SHP77 treated with DMSO at 0.1 percent for 48 hours (cell line): ENCODE data around the gene PCDHGA1.
"Not testable (repeated sequence)": the region's sequence is repeated elsewhere in the genome, so short reads cannot be mapped to it uniquely, and the experiment has no call there.

ENCODE experiments used
- DNase-seq: peaks from one replicate; lab custom pipeline; 2025; lab: John Stamatoyannopoulos, UW

The PCDHGA1 gene

DNA sequence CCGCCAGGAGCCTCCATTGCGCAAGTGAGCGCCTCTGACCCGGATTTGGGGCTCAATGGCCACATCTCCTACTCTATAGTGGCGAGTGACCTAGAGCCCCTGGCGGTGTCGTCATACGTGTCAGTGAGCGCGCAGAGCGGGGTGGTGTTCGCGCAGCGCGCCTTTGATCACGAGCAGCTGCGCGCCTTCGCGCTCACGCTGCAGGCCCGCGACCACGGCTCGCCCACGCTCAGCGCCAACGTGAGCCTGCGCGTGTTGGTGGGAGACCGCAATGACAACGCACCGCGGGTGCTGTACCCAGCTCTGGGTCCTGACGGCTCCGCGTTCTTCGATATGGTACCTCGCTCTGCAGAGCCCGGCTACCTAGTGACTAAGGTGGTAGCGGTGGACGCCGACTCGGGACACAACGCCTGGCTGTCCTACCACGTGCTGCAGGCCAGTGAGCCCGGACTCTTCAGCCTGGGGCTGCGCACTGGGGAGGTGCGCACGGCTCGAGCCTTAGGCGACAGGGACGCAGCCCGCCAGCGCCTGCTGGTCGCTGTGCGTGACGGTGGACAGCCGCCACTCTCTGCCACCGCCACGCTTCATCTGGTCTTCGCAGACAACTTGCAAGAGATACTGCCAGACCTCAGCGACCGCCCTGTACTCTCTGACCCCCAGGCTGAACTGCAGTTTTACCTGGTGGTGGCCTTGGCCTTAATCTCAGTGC lies 79.4 kb downstream of the PCDHGA1 start:
- DNase-seq: no peak

GRCh38 chr5:141411575-141411974 lies 81.3 kb downstream of the PCDHGA1 start:
- DNase-seq: no peak

GRCh38 chr5:141412854-141413539 lies 82.7 kb downstream of the PCDHGA1 start, which contains the start of gene PCDHGA10:
PCDHGA10 (plus strand) TSS chr5:141412987; CDS start chr5:141413176, 189 bp downstream.
- no peak for DNase-seq

DNA sequence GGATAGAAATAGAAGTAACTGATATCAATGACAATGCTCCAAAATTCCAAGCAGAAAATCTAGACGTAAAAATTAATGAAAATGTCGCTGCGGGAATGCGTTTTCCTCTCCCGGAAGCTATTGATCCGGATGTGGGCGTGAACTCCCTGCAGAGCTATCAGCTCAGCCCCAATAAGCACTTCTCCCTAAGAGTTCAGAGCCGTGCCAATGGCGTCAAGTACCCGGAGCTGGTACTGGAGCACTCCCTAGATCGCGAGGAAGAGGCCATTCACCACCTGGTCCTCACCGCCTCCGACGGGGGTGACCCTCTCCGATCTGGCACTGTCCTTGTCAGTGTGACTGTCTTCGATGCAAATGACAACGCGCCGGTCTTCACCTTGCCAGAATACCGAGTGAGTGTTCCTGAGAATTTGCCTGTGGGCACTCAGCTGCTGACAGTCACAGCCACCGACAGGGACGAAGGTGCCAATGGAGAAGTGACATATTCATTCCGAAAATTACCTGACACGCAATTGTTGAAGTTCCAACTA lies 83.3 kb downstream of the PCDHGA1 start:
- DNase-seq: no peak

DNA sequence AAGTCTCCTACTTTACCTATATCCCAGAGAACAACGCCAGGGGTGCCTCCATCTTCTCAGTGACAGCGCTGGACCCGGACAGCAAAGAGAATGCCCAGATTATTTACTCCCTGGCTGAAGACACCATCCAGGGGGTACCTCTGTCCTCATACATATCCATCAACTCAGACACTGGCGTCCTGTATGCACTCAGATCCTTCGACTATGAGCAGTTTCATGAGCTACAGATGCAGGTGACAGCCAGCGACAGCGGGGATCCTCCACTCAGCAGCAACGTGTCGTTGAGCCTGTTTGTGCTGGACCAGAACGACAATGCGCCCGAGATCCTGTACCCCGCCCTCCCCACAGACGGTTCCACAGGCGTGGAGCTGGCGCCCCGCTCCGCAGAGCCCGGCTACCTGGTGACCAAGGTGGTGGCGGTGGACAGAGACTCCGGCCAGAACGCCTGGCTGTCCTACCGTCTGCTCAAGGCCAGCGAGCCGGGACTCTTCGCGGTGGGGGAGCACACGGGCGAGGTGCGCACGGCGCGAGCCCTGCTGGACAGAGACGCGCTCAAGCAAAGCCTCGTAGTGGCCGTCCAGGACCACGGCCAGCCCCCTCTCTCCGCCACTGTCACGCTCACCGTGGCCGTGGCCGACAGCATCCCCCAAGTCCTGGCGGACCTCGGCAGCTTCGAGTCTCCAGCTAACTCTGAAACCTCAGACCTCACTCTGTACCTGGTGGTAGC lies 84.4 kb downstream of the PCDHGA1 start:
- not testable (repeated sequence) for DNase-seq

DNA sequence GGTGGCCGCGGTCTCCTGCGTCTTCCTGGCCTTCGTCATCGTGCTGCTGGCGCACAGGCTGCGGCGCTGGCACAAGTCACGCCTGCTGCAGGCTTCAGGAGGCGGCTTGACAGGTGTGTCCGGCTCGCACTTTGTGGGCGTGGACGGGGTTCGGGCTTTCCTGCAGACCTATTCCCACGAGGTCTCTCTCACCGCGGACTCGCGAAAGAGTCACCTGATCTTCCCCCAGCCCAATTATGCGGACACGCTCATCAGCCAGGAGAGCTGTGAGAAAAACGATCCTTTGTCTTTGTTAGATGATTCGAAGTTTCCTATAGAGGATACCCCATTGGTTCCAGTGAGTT lies 84.9 kb downstream of the PCDHGA1 start:
- not testable (repeated sequence) for DNase-seq

GRCh38 chr5:141417494-141418172 lies 87.3 kb downstream of the PCDHGA1 start, which contains the start of gene PCDHGB7:
PCDHGB7 (plus strand) TSS chr5:141417677; CDS start chr5:141417860, 183 bp downstream.
- not testable (repeated sequence) for DNase-seq

- no peak for DNase-seq
Observed at GRCh38 chr5:141419074-141419880, 89.0 kb downstream of the PCDHGA1 start.

GRCh38 chr5:141420855-141421488 lies 90.7 kb downstream of the PCDHGA1 start, which contains the start of gene PCDHGA11:
PCDHGA11 (plus strand) TSS chr5:141421051; CDS start chr5:141421228, 177 bp downstream.
- DNase-seq: no peak

DNA sequence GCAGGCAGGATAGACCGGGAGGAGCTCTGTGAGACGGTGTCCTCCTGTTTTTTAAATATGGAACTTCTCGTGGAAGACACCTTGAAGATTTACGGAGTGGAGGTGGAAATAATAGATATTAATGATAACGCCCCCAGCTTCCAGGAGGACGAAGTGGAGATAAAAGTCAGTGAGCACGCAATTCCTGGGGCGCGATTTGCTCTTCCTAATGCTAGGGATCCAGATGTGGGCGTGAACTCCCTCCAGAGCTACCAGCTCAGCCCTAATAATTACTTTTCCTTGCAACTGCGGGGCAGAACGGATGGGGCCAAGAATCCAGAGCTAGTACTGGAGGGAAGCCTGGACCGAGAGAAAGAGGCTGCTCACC lies 91.2 kb downstream of the PCDHGA1 start:
- DNase-seq: no peak

- no peak for DNase-seq
Observed at GRCh38 chr5:141422742-141423291, 92.5 kb downstream of the PCDHGA1 start.

DNA sequence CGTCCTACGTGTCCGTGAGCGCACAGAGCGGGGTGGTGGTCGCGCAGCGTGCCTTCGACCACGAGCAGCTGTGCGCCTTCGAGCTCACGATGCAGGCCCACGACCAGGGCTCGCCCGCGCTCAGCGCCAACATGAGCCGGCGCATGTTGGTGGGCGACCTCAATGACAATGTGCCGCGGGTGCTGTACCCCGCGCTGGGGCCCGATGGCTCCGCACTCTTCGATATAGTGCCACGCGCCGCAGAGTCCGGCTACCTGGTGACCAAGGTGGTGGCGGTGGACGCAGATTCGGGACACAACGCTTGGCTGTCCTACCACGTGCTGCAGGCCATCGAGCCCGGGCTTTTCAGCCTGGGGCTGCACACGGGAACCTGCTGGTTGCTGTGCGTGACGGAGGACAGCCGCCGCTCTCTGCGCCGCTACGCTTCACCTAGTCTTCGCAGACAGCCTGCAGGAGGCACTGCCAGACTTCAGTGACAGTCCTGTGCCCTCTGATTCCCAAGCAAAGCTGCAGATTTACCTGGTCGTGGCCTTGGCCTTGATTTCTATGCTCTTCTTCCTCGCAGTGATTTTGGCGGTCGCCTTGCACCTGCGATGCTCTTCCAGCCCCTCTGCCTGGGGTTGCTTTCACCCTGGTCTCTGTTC lies 97.6 kb downstream of the PCDHGA1 start:
- no peak for DNase-seq

DNA sequence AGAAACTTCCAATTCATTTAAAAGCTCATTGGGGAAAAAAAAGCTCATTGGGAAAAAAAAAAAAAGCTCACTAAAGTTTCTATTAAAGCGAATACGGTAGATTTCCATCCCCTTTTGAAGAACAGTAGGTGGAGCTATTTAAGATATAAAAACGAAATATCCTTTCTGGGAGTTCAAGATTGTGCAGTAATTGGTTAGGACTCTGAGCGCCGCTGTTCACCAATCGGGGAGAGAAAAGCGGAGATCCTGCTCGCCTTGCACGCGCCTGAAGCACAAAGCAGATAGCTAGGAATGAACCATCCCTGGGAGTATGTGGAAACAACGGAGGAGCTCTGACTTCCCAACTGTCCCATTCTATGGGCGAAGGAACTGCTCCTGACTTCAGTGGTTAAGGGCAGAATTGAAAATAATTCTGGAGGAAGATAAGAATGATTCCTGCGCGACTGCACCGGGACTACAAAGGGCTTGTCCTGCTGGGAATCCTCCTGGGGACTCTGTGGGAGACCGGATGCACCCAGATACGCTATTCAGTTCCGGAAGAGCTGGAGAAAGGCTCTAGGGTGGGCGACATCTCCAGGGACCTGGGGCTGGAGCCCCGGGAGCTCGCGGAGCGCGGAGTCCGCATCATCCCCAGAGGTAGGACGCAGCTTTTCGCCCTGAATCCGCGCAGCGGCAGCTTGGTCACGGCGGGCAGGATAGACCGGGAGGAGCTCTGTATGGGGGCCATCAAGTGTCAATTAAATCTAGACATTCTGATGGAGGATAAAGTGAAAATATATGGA lies 100.2 kb downstream of the PCDHGA1 start, which contains the start of gene PCDHGA12:
Gene PCDHGA12 (plus strand): TSS at position 176 of the 782 bp plus-strand sequence. CDS start 253 bp downstream, at position 429.
- DNase-seq: no peak

DNA sequence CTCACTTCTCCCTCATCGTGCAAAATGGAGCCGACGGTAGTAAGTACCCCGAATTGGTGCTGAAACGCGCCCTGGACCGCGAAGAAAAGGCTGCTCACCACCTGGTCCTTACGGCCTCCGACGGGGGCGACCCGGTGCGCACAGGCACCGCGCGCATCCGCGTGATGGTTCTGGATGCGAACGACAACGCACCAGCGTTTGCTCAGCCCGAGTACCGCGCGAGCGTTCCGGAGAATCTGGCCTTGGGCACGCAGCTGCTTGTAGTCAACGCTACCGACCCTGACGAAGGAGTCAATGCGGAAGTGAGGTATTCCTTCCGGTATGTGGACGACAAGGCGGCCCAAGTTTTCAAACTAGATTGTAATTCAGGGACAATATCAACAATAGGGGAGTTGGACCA lies 101.0 kb downstream of the PCDHGA1 start:
- DNase-seq: no peak

GRCh38 chr5:141432308-141432707 lies 102.0 kb downstream of the PCDHGA1 start:
- not testable (repeated sequence) for DNase-seq

DNA sequence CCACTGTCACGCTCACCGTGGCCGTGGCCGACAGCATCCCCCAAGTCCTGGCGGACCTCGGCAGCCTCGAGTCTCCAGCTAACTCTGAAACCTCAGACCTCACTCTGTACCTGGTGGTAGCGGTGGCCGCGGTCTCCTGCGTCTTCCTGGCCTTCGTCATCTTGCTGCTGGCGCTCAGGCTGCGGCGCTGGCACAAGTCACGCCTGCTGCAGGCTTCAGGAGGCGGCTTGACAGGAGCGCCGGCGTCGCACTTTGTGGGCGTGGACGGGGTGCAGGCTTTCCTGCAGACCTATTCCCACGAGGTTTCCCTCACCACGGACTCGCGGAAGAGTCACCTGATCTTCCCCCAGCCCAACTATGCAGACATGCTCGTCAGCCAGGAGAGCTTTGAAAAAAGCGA lies 102.4 kb downstream of the PCDHGA1 start:
- not testable (repeated sequence) for DNase-seq

- DNase-seq: no peak
Observed at GRCh38 chr5:141434006-141434405, 103.7 kb downstream of the PCDHGA1 start.

GRCh38 chr5:141437221-141437620 lies 106.9 kb downstream of the PCDHGA1 start:
- DNase-seq: no peak
